Epithelial cell of proximal tubule (primary cell): ENCODE data around the gene IDH3B. TPM values are rescaled to one million over a fixed set of nuclear protein-coding genes. Genes with fewer than 3 reads are reported as not detected.

Experiments
- DNase-seq: peaks from one replicate; pipeline ENCODE4 v3.0.0-alpha.2; 2011; ENCODE audit warnings: low read depth
- H3K4me3 ChIP-seq: 2 replicates; pipeline ENCODE4 v1.5.1; 2011; ENCODE audit warnings: low read depth, mild to moderate bottlenecking, low read length
- total RNA-seq: library from RNA; depleted of rRNA; stranded (reverse); fragments of >200 nt; gene quantifications from 2 replicates; pipeline ENCODE4 v1.2.3, GENCODE V29; 2015
- TF ChIP-seq, protein P1 (sequence below): conservative IDR thresholded peaks from 2 replicates; pipeline ENCODE4 v1.5.1; 2012; ENCODE audit warnings: low read depth, mild to moderate bottlenecking, low read length

Gene IDH3B
- total RNA-seq, 1 donor from 2014 or later, result 99.3 TPM

DNA sequence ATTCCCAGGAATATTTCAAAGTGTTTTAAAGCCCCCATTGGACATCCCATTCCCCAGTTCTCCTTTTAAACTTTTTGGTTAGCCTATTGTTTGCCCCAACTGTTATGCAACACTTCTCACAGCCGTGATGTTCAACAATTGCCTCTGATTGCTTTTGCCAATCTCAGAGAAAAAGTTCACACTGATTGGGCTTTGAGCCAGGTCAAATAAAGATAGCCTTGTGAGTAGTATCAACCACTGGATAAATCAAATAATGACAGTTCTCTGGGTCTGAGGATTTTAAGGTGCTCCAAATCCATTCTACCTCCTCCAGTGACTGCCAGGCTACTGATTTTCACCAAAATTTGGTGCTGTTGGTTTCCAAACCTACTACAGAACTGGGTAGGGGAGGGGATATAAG is 30.6 kb downstream of the IDH3B start:
- TF ChIP-seq, protein P1, sequence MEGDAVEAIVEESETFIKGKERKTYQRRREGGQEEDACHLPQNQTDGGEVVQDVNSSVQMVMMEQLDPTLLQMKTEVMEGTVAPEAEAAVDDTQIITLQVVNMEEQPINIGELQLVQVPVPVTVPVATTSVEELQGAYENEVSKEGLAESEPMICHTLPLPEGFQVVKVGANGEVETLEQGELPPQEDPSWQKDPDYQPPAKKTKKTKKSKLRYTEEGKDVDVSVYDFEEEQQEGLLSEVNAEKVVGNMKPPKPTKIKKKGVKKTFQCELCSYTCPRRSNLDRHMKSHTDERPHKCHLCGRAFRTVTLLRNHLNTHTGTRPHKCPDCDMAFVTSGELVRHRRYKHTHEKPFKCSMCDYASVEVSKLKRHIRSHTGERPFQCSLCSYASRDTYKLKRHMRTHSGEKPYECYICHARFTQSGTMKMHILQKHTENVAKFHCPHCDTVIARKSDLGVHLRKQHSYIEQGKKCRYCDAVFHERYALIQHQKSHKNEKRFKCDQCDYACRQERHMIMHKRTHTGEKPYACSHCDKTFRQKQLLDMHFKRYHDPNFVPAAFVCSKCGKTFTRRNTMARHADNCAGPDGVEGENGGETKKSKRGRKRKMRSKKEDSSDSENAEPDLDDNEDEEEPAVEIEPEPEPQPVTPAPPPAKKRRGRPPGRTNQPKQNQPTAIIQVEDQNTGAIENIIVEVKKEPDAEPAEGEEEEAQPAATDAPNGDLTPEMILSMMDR, result no peak
- DNase-seq, result no peak
- no peak overlapping the region for H3K4me3 ChIP-seq

DNA sequence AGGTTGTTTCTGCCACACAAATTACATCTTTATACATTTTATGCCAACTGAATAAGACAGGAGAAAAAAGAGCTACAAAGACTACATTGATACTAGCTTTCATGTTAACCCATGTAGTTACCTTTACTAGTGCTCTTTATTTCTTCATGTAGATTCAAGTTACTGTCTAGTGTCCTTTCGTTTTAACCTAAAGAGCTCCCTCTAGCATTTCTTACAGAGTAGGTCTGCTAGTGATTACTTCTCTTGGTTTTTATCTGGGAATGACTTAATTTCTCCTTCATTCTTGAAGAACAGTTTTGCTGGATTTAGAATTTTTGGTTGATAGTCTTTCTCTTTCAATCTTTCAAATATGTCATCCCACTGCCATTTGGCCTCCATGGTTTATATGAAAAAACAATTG is 32.8 kb downstream of the IDH3B start:
- TF ChIP-seq, protein P1, result peak; percentile 35
- H3K4me3 ChIP-seq, result no peak overlapping the region
- DNase-seq, result no peak

DNA sequence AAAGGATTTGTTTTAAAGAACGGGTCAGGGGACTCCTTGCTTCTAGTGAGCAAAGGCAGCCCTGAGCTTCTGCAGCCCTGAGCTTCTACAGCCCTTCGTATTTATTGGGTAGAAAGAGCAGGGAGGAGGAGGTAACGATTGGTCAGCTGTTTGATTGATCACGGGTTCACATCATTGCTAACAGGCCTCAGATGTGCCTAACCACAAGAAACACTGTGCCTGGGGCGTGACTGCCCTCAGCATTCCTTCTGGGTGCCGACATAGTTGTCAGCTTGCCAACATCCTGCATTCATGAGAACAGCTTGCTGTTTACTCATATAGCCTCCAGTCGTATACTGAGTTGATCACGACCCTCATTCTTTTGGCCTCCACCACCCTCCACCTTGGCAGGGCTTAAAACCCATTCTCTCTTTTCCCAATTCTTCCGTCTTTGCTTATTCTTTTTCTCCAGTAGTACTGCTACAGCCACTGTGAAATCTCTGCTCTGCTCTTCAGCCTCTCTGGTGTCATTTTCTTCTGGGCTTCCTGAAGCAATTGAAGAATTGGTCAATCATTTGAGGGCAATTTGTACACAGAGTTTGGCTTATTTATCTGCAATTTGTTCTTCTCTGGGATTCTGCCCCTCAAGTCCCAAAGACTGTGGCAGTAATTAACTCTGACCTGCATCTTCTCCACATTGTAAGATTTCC is 37.0 kb downstream of the IDH3B start:
- H3K4me3 ChIP-seq, result no peak overlapping the region
- TF ChIP-seq, protein P1, result no peak

DNA sequence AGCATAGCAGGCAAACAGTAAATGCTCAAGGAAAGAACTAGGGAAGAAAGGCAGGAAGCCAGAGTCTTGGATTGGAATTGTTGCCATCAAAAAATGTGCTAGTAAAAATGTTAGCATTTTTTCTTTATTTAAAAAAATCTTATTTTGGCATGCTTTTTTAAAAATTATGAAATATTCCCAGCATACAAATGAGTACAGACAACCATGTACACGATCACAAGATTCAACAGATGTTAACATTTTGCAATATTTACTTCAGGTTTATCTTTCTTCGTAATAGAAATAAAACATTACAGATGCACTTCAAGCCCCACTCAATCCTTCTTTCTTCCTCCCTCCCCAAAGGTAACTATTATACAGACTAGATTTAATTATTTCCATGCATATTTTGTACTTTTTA is 39.0 kb downstream of the IDH3B start:
- no peak for DNase-seq
- H3K4me3 ChIP-seq, result no peak overlapping the region
- TF ChIP-seq, protein P1, result no peak

More for the DNA sequence above, 37.0 kb downstream of the IDH3B start:
- DNase-seq, result peak; percentile 61

DNA sequence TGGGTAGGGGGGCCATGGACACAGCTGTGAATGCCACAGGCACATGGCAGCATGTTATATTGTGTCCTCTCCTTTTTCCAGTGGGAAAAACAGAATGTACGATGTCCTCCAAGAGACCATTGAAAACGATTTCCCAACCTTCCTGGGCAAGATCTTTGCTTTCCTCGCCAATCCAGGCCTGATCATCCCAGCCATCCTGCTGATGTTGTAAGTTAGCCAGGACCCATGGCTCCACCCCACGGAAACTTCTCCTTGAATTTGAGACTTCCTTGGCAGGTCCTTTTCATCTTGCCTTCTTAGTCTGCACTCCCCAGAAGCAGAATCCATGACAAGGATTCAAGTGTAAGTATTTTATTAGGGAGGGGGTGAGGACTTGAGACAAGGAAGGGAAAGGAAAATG is 39.8 kb downstream of the IDH3B start:
- TF ChIP-seq, protein P1, result no peak
- no peak for DNase-seq
- H3K4me3 ChIP-seq, result no peak overlapping the region

DNA sequence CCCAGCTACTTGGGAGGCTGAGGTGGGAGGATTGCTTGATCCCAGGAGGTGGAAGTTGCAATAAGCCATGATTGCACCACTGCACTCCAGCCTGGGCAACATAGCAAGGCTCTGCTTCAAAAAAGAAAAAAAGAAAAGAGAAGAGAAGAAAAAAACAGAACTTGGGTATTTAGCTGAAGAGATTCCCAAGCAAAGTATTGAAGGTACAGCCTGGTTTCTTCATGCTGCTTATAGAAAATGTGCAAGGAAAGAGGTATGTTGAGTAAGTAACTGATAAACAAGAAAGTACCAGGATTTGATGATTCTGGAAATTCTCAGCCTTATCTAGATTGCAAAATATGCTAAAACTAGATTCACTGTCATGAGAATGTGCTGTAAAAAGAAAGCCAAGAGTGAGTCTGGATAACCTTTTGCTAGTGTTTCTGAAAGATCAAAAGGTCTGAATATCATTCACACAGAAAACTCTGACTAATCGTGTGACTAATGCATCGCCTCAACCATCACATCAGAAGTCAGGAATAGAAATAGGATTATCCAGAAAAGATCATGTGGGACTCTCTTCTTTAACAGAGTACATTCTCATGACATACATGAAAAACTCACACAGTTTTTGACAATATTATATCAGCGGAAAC is 43.9 kb downstream of the IDH3B start:
- TF ChIP-seq, protein P1, result no peak
- peak; percentile 47 for DNase-seq
- no peak overlapping the region for H3K4me3 ChIP-seq

DNA sequence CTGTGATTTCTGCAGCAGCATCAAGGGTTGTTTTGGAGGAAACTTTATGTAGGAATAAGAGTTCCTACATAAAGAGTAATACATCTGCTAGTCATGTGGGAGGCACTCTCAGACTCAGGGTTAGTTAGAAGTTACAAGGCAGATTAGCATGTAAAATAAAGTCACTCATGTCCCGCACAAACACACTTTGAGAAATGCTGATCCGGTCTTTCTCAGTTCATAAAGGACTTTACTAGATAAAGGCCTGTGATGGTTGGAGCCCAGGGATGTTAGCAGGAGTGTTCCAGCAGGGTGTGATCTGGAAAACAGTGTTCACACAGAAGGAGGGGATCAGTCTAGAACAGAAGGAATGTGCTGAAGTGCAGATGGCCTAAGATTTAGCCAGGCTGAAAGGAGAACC is 44.7 kb downstream of the IDH3B start:
- TF ChIP-seq, protein P1, result no peak
- H3K4me3 ChIP-seq, result no peak overlapping the region
- no peak for DNase-seq
